Measurements from ENCODE around the gene AFAP1L2.

The AFAP1L2 gene

GRCh38 chr10:114441107-114441506 is 36.8 kb upstream of the AFAP1L2 start:
- no peak for TF ChIP-seq CTCF (IDR thresholded peaks at IDR 0.05; ENCODE audit: low read depth, low read length, missing control alignments)
- H3K4me3 ChIP-seq (ENCODE audit: low read depth, low read length), result no peak overlapping the region
- DNase-seq (ENCODE audit: low read depth), result no peak

- H3K4me3 ChIP-seq (ENCODE audit: low read depth, low read length), result no peak overlapping the region
- DNase-seq (ENCODE audit: low read depth), result no peak
- peak; percentile 48 for TF ChIP-seq CTCF (IDR thresholded peaks at IDR 0.05; ENCODE audit: low read depth, low read length, missing control alignments)
Observed at GRCh38 chr10:114437473-114438292, 33.4 kb upstream of the AFAP1L2 start.

GRCh38 chr10:114436941-114437340 is 32.6 kb upstream of the AFAP1L2 start:
- no peak for TF ChIP-seq CTCF (IDR thresholded peaks at IDR 0.05; ENCODE audit: low read depth, low read length, missing control alignments)
- DNase-seq (ENCODE audit: low read depth), result no peak
- H3K4me3 ChIP-seq (ENCODE audit: low read depth, low read length), result no peak overlapping the region

- DNase-seq (ENCODE audit: low read depth), result no peak
- TF ChIP-seq CTCF (IDR thresholded peaks at IDR 0.05; ENCODE audit: low read depth, low read length, missing control alignments), result no peak
- H3K4me3 ChIP-seq (ENCODE audit: low read depth, low read length), result no peak overlapping the region
Observed at GRCh38 chr10:114432566-114433093, 28.3 kb upstream of the AFAP1L2 start.

- H3K4me3 ChIP-seq (ENCODE audit: low read depth, low read length), result no peak overlapping the region
- no peak for DNase-seq (ENCODE audit: low read depth)
- no peak for TF ChIP-seq CTCF (IDR thresholded peaks at IDR 0.05; ENCODE audit: low read depth, low read length, missing control alignments)
Observed at GRCh38 chr10:114431414-114432135, 27.3 kb upstream of the AFAP1L2 start.

GRCh38 chr10:114430688-114431413 is 26.5 kb upstream of the AFAP1L2 start:
- no peak overlapping the region for H3K4me3 ChIP-seq (ENCODE audit: low read depth, low read length)
- no peak for DNase-seq (ENCODE audit: low read depth)
- no peak for TF ChIP-seq CTCF (IDR thresholded peaks at IDR 0.05; ENCODE audit: low read depth, low read length, missing control alignments)

Measured in GM12864 (cell line).